ENCODE data around the gene ESF1. TPM values are rescaled to one million over a fixed set of nuclear protein-coding genes. Genes with fewer than 3 reads are reported as not detected.

Gene ESF1
- total and polyA plus RNA-seq, 2 experiments from 2014 or later = 7.9 to 8.3 TPM

DNA sequence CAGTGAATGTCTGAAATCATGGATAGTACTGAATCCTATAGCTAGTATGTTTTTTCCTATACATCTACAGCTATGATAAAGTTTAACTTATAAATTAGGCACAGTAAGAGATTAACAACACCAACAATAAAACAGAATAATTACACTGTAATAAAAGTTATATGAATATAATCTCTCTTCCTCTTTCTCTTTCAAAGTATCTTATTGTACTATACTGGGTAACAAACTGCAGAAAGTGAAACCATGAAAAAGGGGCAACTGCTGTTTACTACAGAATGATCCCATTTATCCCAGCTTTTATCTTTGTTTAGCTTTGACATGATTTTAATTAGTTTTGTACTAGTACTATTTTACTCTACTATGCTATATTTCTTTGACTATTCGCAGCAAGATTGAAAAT lies 25.8 kb downstream of the ESF1 start:
- Histone ChIP-seq H3K27me3 (replicated peaks; ENCODE audit: insufficient read depth) (no peaks in the 10 kb centered on the region), H2AFZ (no peak overlapping the region), H3K36me3 (ENCODE audit: low read depth) (peaks cover 40% of the 10 kb centered on the region), H3K4me3 (no peak overlapping the region), H3K9me2 (ENCODE audit: insufficient read depth) (no peaks in the 10 kb centered on the region), H3K4me2 (ENCODE audit: unreplicated experiment) (no peak overlapping the region), H4K20me1 (ENCODE audit: insufficient read depth) (no peaks in the 10 kb centered on the region), H3K9me3 (ENCODE audit: low read depth) (no peaks in the 10 kb centered on the region), H3K9ac (no peak overlapping the region), H3K27ac (no peak overlapping the region), H3F3A (ENCODE audit: insufficient read depth) (no peaks in the 10 kb centered on the region), H3K4me1 (ENCODE audit: insufficient read depth) (no peaks in the 10 kb centered on the region), H3K79me2 (ENCODE audit: insufficient read depth) (no peaks in the 10 kb centered on the region)
- no peak for TF ChIP-seq EZH2phosphoT487 (IDR thresholded peaks at IDR 0.05; ENCODE audit: insufficient read depth, low read depth)
- TF ChIP-seq EZH2 (IDR thresholded peaks at IDR 0.05; ENCODE audit: insufficient read depth, poor library complexity, severe bottlenecking) = no peak
- 94 to 100% methylated on average over 1 of the region's 1 CpG for WGBS, 2 experiments (ENCODE audit: low coverage in 1 of 2, low lambda C conversion rate in 2 of 2, missing lambda C conversion rate in 2 of 2)
- DNase-seq = no peak
- in situ Hi-C loops (cut with MboI) = no loop called here

DNA sequence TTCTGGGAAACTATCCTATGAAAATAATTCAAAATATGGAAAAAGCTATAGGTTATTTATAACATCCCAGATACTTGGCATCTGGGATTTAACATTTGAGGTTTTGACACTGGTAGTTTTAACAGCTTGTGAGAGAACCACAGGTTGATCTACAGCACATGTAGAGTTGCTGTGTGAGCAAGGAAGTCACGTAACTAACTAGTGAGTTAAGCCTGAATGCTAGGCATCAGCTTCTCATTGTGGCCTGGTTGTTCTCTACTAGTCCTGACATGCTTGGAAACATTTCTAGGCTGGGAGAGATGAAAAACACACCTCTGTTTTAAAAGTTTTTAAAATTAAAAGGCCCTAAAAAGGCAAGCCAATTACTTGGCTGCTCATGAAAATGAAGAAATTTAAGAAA lies 28.2 kb downstream of the ESF1 start:
- whole genome bisulfite sequencing, 2 experiments (ENCODE audit: low coverage in 1 of 2, low lambda C conversion rate in 2 of 2, missing lambda C conversion rate in 2 of 2) = 100% methylated on average over 1 of the region's 1 CpG
- no peak for DNase-seq
- no peak overlapping the region for H3K4me2 ChIP-seq (ENCODE audit: unreplicated experiment)
- no peaks in the 10 kb centered on the region for H3K9me3 ChIP-seq (ENCODE audit: low read depth)
- H3K9me2 ChIP-seq (ENCODE audit: insufficient read depth) = no peaks in the 10 kb centered on the region
- TF ChIP-seq EZH2 (IDR thresholded peaks at IDR 0.05; ENCODE audit: insufficient read depth, poor library complexity, severe bottlenecking) = no peak
- no peak for TF ChIP-seq EZH2phosphoT487 (IDR thresholded peaks at IDR 0.05; ENCODE audit: insufficient read depth, low read depth)
- no peaks in the 10 kb centered on the region for H3K27me3 ChIP-seq (replicated peaks; ENCODE audit: insufficient read depth)
- H3K36me3 ChIP-seq (ENCODE audit: low read depth) = peaks cover 37% of the 10 kb centered on the region
- no peak overlapping the region for H3K27ac ChIP-seq
- no peaks in the 10 kb centered on the region for H3F3A ChIP-seq (ENCODE audit: insufficient read depth)
- no peaks in the 10 kb centered on the region for H3K4me1 ChIP-seq (ENCODE audit: insufficient read depth)
- in situ Hi-C loops (cut with MboI) = no loop called here
- H3K4me3 ChIP-seq = no peak overlapping the region
- H3K9ac ChIP-seq = no peak overlapping the region
- no peak overlapping the region for H2AFZ ChIP-seq
- no peaks in the 10 kb centered on the region for H4K20me1 ChIP-seq (ENCODE audit: insufficient read depth)
- no peaks in the 10 kb centered on the region for H3K79me2 ChIP-seq (ENCODE audit: insufficient read depth)

DNA sequence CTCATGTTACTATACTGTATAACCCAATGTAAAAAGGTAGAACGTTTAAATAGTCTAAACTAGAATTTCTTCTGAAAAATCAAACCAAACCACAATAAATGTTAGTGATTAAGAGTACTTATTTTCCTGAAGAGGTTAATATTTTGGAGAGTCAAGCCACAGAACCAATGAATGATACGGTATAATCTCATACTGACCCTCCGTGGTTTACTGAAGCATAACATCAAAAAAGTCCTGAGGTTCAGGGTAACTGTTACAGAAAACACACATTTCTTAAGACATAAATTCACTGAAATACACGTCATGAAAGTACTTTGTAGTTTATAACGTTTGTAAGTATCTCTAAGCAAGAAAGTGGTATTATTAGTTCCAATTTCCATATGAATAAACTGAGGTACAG lies 28.9 kb downstream of the ESF1 start:
- Histone ChIP-seq H2AFZ (no peak overlapping the region), H3K4me3 (no peak overlapping the region), H3K4me1 (ENCODE audit: insufficient read depth) (no peaks in the 10 kb centered on the region), H3K79me2 (ENCODE audit: insufficient read depth) (no peaks in the 10 kb centered on the region), H3K9ac (no peak overlapping the region), H3K27me3 (replicated peaks; ENCODE audit: insufficient read depth) (no peaks in the 10 kb centered on the region), H3K27ac (no peak overlapping the region), H3K9me2 (ENCODE audit: insufficient read depth) (no peaks in the 10 kb centered on the region), H4K20me1 (ENCODE audit: insufficient read depth) (no peaks in the 10 kb centered on the region), H3K36me3 (ENCODE audit: low read depth) (peaks cover 36% of the 10 kb centered on the region), H3F3A (ENCODE audit: insufficient read depth) (no peaks in the 10 kb centered on the region), H3K9me3 (ENCODE audit: low read depth) (no peaks in the 10 kb centered on the region), H3K4me2 (ENCODE audit: unreplicated experiment) (no peak overlapping the region)
- TF ChIP-seq EZH2 (IDR thresholded peaks at IDR 0.05; ENCODE audit: insufficient read depth, poor library complexity, severe bottlenecking) = no peak
- TF ChIP-seq EZH2phosphoT487 (IDR thresholded peaks at IDR 0.05; ENCODE audit: insufficient read depth, low read depth) = no peak
- in situ Hi-C loops (cut with MboI) = no loop called here
- 63 to 65% methylated on average over 5 of the region's 5 CpGs for WGBS, 2 experiments (ENCODE audit: low coverage in 1 of 2, low lambda C conversion rate in 2 of 2, missing lambda C conversion rate in 2 of 2)
- DNase-seq = no peak

DNA sequence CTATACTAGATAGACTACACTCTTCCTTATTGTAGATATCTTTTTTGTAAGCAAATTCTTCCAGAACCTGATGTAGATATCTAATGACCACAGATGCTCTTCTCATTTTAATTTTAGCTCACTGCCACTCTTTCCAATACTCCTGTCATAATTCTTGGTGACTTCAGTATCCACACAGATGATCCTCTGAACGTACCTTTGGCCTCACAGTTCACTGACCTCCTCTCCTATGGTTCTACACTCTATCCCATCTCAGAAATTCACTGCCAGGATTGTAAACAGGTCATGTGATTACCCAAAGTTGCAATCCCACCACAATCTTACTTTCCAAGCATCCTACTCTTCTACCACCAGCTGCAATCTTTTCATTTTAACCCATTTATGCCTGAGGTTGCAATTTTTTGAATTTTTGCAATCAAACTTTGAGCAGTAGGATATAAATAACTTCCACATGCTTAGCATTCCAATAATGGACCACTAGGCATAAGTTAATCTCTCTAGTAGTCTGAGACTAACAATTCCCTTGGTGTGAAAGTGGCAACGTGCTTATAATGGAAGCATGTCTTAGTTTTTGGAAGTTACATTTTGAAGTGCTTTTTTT lies 31.2 kb downstream of the ESF1 start:
- 97 to 100% methylated on average over 2 of the region's 2 CpGs for WGBS, 2 experiments (ENCODE audit: low coverage in 1 of 2, low lambda C conversion rate in 2 of 2, missing lambda C conversion rate in 2 of 2)
- H3K4me1 ChIP-seq (ENCODE audit: insufficient read depth) = no peaks in the 10 kb centered on the region

More for the DNA sequence above, 31.2 kb downstream of the ESF1 start:
- H3K36me3 ChIP-seq (ENCODE audit: low read depth) = peaks cover 29% of the 10 kb centered on the region
- no peaks in the 10 kb centered on the region for H4K20me1 ChIP-seq (ENCODE audit: insufficient read depth)
- H3K4me2 ChIP-seq (ENCODE audit: unreplicated experiment) = no peak overlapping the region
- no peak overlapping the region for H2AFZ ChIP-seq
- TF ChIP-seq EZH2phosphoT487 (IDR thresholded peaks at IDR 0.05; ENCODE audit: insufficient read depth, low read depth) (no peak), EZH2 (IDR thresholded peaks at IDR 0.05; ENCODE audit: insufficient read depth, poor library complexity, severe bottlenecking) (no peak)
- H3K4me3 ChIP-seq = no peak overlapping the region
- no peaks in the 10 kb centered on the region for H3F3A ChIP-seq (ENCODE audit: insufficient read depth)
- no peak for DNase-seq
- no peak overlapping the region for H3K27ac ChIP-seq
- no peaks in the 10 kb centered on the region for H3K79me2 ChIP-seq (ENCODE audit: insufficient read depth)
- H3K9me2 ChIP-seq (ENCODE audit: insufficient read depth) = no peaks in the 10 kb centered on the region
- H3K9me3 ChIP-seq (ENCODE audit: low read depth) = no peaks in the 10 kb centered on the region
- in situ Hi-C loops (cut with MboI) = no loop called here
- H3K9ac ChIP-seq = no peak overlapping the region
- no peaks in the 10 kb centered on the region for H3K27me3 ChIP-seq (replicated peaks; ENCODE audit: insufficient read depth)
